A549 (cell line): ENCODE data around the gene BEST3. TPM values are rescaled to one million over a fixed set of nuclear protein-coding genes. Genes with fewer than 3 reads are reported as not detected.

Experiments
- ATAC-seq, 2 experiments: fragments of 200-7000 bp in 1 of 2; fragments of >200 bp in 1 of 2; cut with Nextera tagmentation in 1 of 2; cut with Tn5 transposase in 1 of 2; 3 replicates each; pipeline versions ENCODE4 v1.8.0 to v1.9.1; 2018 to 2020; ENCODE audit warnings: mild to moderate bottlenecking in 1 of 2, moderate library complexity in 1 of 2
- CTCF ChIA-PET: fragments of 300-600 bp; sonication (Branson Sonifier 250); formaldehyde crosslinking; extraction: SDS; loops from one replicate; lab custom pipeline; 2021; ENCODE audit warnings: antibody characterized with exemption, inconsistent platforms; lab: Yijun Ruan, JAX
- POLR2A ChIA-PET: fragments of 350-600 bp; formaldehyde crosslinking; extraction: SDS; loops from one replicate; lab custom pipeline; 2021; ENCODE audit warnings: antibody characterized with exemption, inconsistent platforms; lab: Yijun Ruan, JAX
- DNase-seq, 2 experiments: peaks; one replicate each; pipeline versions ENCODE4 v3.0.0 to v3.0.0-alpha.2; 2011 to 2016; ENCODE audit warnings: low read depth in 1 of 2, low spot score in 1 of 2
- FAIRE-seq: peaks from 2 replicates; lab custom pipeline; 2011; peaks lifted over from hg19 to GRCh38; lab: Jason Lieb, UNC
- H3K27ac ChIP-seq, 2 experiments: fragments of >200 bp; sonication (Bioruptor Twin); formaldehyde crosslinking; 3 replicates each; pipeline ENCODE4 v1.5.1; 2016 to 2017
- H3K4me1 ChIP-seq: fragments of >200 bp; sonication (Bioruptor Twin); formaldehyde crosslinking; 3 replicates; pipeline ENCODE4 v1.6.1; 2016
- H3K4me2 ChIP-seq: fragments of >200 bp; sonication (Bioruptor Twin); formaldehyde crosslinking; 3 replicates; pipeline ENCODE4 v1.6.1; 2016
- H3K4me3 ChIP-seq: fragments of >200 bp; sonication (Bioruptor Twin); formaldehyde crosslinking; 3 replicates; pipeline ENCODE4 v1.5.1; 2016
- H3K9me3 ChIP-seq: fragments of >200 bp; sonication (Bioruptor Twin); formaldehyde crosslinking; 3 replicates; pipeline ENCODE4 v1.6.1; 2016
- CEBPB ChIP-seq, 2 experiments: fragments of >200 bp in 1 of 2; sonication (Bioruptor Twin) in 1 of 2; formaldehyde crosslinking in 1 of 2; IDR thresholded peaks; 2 replicates each; pipeline ENCODE4 v1.6.1; 2012 to 2016
- CHD2 ChIP-seq: fragments of 150-350 bp; IDR thresholded peaks from 2 replicates; pipeline ENCODE4 v1.6.1; 2014; ENCODE audit warnings: low read length; ENCODE audit not compliant: partially characterized antibody
- E2F6 ChIP-seq: IDR thresholded peaks from 2 replicates; pipeline ENCODE4 v1.6.1; 2012; ENCODE audit warnings: low read depth, borderline replicate concordance
- EHF ChIP-seq: fragments of 250-450 bp; sonication (Bioruptor Pico); IDR thresholded peaks from 2 replicates; pipeline ENCODE4 v1.5.0; 2020; ENCODE audit warnings: mild to moderate bottlenecking
- EHMT2 ChIP-seq: fragments of 200-600 bp; sonication (generic); IDR thresholded peaks from 2 replicates; pipeline ENCODE4 v1.6.1; 2016; ENCODE audit warnings: antibody characterized with exemption, low read depth, mild to moderate bottlenecking, moderate library complexity
- ESRRA ChIP-seq: fragments of 150-350 bp; IDR thresholded peaks from 2 replicates; pipeline ENCODE4 v1.6.1; 2014; ENCODE audit warnings: mild to moderate bottlenecking, low read length, borderline replicate concordance
- HES2 ChIP-seq: fragments of >200 bp; sonication (Bioruptor Twin); formaldehyde crosslinking; IDR thresholded peaks from 2 replicates; pipeline ENCODE4 v1.6.1; 2016
- HOXB13 ChIP-seq: fragments of 250-450 bp; sonication (Bioruptor Pico); IDR thresholded peaks from 2 replicates; pipeline ENCODE4 v1.5.0; 2020; ENCODE audit warnings: low read depth, mild to moderate bottlenecking, moderate library complexity
- JUN ChIP-seq, 2 experiments: fragments of >200 bp; sonication (Bioruptor Twin); formaldehyde crosslinking; IDR thresholded peaks; 2 replicates in 1 of 2; 3 replicates in 1 of 2; pipeline ENCODE4 v1.6.1; 2016 to 2017
- KDM1A ChIP-seq: fragments of 200-600 bp; sonication (generic); IDR thresholded peaks from 2 replicates; pipeline ENCODE4 v1.6.1; 2016; ENCODE audit warnings: low read depth, mild to moderate bottlenecking
- KDM5A ChIP-seq: fragments of 200-600 bp; sonication (generic); IDR thresholded peaks from 2 replicates; pipeline ENCODE4 v1.6.1; 2016; ENCODE audit warnings: antibody characterized with exemption, mild to moderate bottlenecking
- MYC ChIP-seq: IDR thresholded peaks from 2 replicates; pipeline ENCODE4 v1.6.1; 2012; ENCODE audit warnings: mild to moderate bottlenecking, inconsistent platforms, low read length, improper control_type of control experiment, borderline replicate concordance
- PHF8 ChIP-seq: fragments of 200-600 bp; sonication (generic); IDR thresholded peaks from 2 replicates; pipeline ENCODE4 v1.6.1; 2016; ENCODE audit warnings: low read depth, mild to moderate bottlenecking, antibody characterized with exemption, moderate library complexity, borderline replicate concordance
- POLR2A ChIP-seq: IDR thresholded peaks from 2 replicates; pipeline ENCODE4 v1.6.1; 2012; ENCODE audit warnings: mild to moderate bottlenecking, low read length
- POLR2AphosphoS2 ChIP-seq: conservative IDR thresholded peaks from 2 replicates; pipeline ENCODE4 v1.6.1; 2012; ENCODE audit warnings: low read length, improper control_type of control experiment, inconsistent platforms
- RAD21 ChIP-seq, 2 experiments: fragments of >200 bp in 1 of 2; sonication (Bioruptor Twin) in 1 of 2; formaldehyde crosslinking in 1 of 2; IDR thresholded peaks in 1 of 2; conservative IDR thresholded peaks in 1 of 2; 2 replicates in 1 of 2; 3 replicates in 1 of 2; pipeline ENCODE4 v1.6.1; 2012 to 2018; ENCODE audit warnings: inconsistent platforms in 1 of 2
- RARB ChIP-seq: fragments of 250-450 bp; sonication (Bioruptor Pico); IDR thresholded peaks from 2 replicates; pipeline ENCODE4 v1.8.0; 2021; ENCODE audit warnings: mild to moderate bottlenecking, moderate library complexity
- REST ChIP-seq: fragments of 200-600 bp; sonication (generic); IDR thresholded peaks from 2 replicates; pipeline ENCODE4 v1.6.1; 2016; ENCODE audit warnings: antibody characterized with exemption, mild to moderate bottlenecking, moderate library complexity
- RFX5 ChIP-seq: fragments of 450-650 bp; IDR thresholded peaks from 2 replicates; pipeline ENCODE4 v1.7.1; 2014; ENCODE audit warnings: antibody characterized with exemption, mild to moderate bottlenecking, moderate library complexity
- SMC3 ChIP-seq: fragments of >200 bp; sonication (Bioruptor Twin); formaldehyde crosslinking; IDR thresholded peaks from 3 replicates; pipeline ENCODE4 v1.6.1; 2018; ENCODE audit warnings: inconsistent platforms
- TFCP2L1 ChIP-seq: fragments of 250-450 bp; sonication (Bioruptor Pico); IDR thresholded peaks from 2 replicates; pipeline ENCODE4 v1.5.0; 2021; ENCODE audit warnings: mild to moderate bottlenecking
- TP53 ChIP-seq: fragments of 250-450 bp; sonication (Bioruptor Pico); IDR thresholded peaks from 2 replicates; pipeline ENCODE4 v1.5.0; 2021; ENCODE audit warnings: mild to moderate bottlenecking, moderate library complexity
- USF2 ChIP-seq: fragments of 450-650 bp; IDR thresholded peaks from 2 replicates; pipeline ENCODE4 v1.6.1; 2014; ENCODE audit warnings: antibody characterized with exemption
- ZSCAN20 ChIP-seq: fragments of 250-450 bp; sonication (Bioruptor Pico); IDR thresholded peaks from 2 replicates; pipeline ENCODE4 v1.8.0; 2022; ENCODE audit warnings: mild to moderate bottlenecking, moderate library complexity
- WGBS: methylation state at CpG from one replicate; pipeline ENCODE4 v1.1.6; 2017; ENCODE audit errors: missing lambda C conversion rate; 5-methylcytosine and 5-hydroxymethylcytosine counted together
- polyA plus RNA-seq, 4 experiments: library from polyadenylated mRNA; depleted of rRNA in 3 of 4; stranded (reverse); fragments of >200 nt; fragmentation: RNase III in 1 of 4; extraction: RNeasy Plus Mini Kit Qiagen cat#74134 plus additional on column Dnase treatment in 1 of 4; gene quantifications; 2 replicates in 3 of 4; 3 replicates in 1 of 4; pipeline ENCODE4 v1.2.3, GENCODE V29; 2011 to 2017
- TF ChIP-seq, protein P1 (sequence below): IDR thresholded peaks from 2 replicates; pipeline ENCODE4 v1.6.1; 2012
- TF ChIP-seq, protein P2 (sequence below): IDR thresholded peaks from 2 replicates; pipeline ENCODE4 v1.6.1; 2012

Gene BEST3
- polyA plus RNA-seq, 2 of the 4 experiments (the other 2 are of a cell fraction) = 0.57 to 1.2 TPM

- CTCF ChIA-PET = no interaction called here
- Histone ChIP-seq H3K27ac (no peak overlapping the region), H3K4me1 (no peaks in the 10 kb centered on the region), H3K4me3 (no peak overlapping the region), H3K4me2 (no peak overlapping the region), H3K9me3 (no peaks in the 10 kb centered on the region)
- no peak for FAIRE-seq
- TF ChIP-seq RAD21 (conservative IDR thresholded peaks at IDR 0.05 in 1 of 2, IDR thresholded peaks at IDR 0.05 in 1 of 2) = no peak
- DNase-seq = no peak
- 88% methylated on average over 4 of the region's 4 CpGs for WGBS
- ATAC-seq = no peak
- POLR2A ChIA-PET = no interaction called here
These were observed 27.8 kb upstream of the BEST3 start for GRCh38 chr12:69726922-69727321.

- H3K4me2 ChIP-seq = no peak overlapping the region
- no peak overlapping the region for H3K4me3 ChIP-seq
- no peak overlapping the region for H3K27ac ChIP-seq
- H3K4me1 ChIP-seq = no peaks in the 10 kb centered on the region
- DNase-seq (no peak), ATAC-seq (no peak), FAIRE-seq (no peak)
- 68% methylated on average over 3 of the region's 3 CpGs for WGBS
- ChIA-PET CTCF (interaction anchor here (0.7 to 1.0 kb wide), 3 partner anchors 13 to 18 kb away, joined by 3 read pairs; partner anchors contain the start of gene RAB3IP), POLR2A (interaction anchor here (0.6 kb wide), 1 partner anchor 15 kb away, joined by 3 read pairs; no protein-coding TSS in a partner anchor)
- H3K9me3 ChIP-seq = no peaks in the 10 kb centered on the region
- TF ChIP-seq RAD21 (conservative IDR thresholded peaks at IDR 0.05 in 1 of 2, IDR thresholded peaks at IDR 0.05 in 1 of 2) (no peak), RFX5 (no peak), POLR2A (no peak), CHD2 (no peak), POLR2AphosphoS2 (no peak), ZSCAN20 (CRISPR knock-in tag) (no peak), EHF (CRISPR knock-in tag) (no peak), EHMT2 (no peak), E2F6 (no peak), REST (no peak), TP53 (CRISPR knock-in tag) (no peak), TFCP2L1 (CRISPR knock-in tag) (no peak), ESRRA (no peak), HOXB13 (CRISPR knock-in tag) (no peak)
- TF ChIP-seq, protein P1, sequence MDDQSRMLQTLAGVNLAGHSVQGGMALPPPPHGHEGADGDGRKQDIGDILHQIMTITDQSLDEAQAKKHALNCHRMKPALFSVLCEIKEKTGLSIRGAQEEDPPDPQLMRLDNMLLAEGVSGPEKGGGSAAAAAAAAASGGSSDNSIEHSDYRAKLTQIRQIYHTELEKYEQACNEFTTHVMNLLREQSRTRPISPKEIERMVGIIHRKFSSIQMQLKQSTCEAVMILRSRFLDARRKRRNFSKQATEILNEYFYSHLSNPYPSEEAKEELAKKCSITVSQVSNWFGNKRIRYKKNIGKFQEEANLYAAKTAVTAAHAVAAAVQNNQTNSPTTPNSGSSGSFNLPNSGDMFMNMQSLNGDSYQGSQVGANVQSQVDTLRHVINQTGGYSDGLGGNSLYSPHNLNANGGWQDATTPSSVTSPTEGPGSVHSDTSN = no peak
These were observed 21.6 kb upstream of the BEST3 start for GRCh38 chr12:69720750-69721149.

DNA sequence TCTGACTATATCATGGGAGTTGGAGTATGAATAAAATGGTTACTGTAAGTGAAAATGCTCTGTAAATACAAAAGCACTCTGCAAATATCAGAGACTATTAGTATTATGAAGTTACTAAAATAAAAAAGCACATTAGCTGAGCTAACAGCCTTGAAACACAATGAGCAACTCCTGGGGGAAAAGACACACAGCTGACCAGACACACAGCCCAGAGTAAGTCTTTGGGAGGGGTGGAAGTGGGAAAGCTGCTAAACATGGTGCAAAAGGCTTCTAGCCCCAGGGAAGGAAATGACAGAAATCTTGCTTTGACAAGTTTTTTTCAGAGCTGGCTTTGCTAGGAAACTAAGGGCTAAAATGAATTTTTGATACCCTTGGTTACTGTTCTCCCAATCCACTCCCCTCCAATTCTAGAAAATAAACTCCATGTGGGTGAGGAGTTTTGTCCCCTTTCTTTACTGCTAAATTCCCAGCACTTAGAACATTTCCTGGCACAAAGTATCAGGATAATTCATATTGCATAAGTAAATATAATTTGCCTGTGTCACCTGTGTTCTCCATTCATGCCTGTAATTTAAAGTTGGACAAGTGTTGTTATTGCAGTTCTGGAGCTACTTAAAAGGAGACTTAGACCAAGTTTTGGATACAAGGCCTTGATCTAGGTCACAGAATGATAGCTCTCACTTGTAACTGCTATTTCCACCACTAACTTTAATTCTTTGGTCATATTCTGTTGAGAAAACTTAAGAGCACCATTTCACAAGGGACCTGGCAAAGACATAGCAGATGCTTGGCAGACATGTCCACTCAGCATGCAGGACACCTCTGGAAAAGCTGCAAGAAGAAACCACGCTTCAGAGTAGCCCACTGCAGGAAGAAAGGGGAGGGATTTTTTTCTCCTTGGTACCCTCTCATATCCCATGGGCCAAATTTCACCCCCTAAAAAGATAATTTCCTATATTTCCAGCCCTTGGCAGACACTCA lies 20.5 kb upstream of the BEST3 start:
- no peaks in the 10 kb centered on the region for H3K9me3 ChIP-seq
- no peak overlapping the region for H3K4me3 ChIP-seq
- FAIRE-seq = peak; percentile 51
- ChIA-PET POLR2A (interaction anchor here (0.6 kb wide), 1 partner anchor 14 kb away, joined by 3 read pairs; no protein-coding TSS in a partner anchor), CTCF (interaction anchor here (0.7 to 1.0 kb wide), 3 partner anchors 12 to 64 kb away, joined by 3 read pairs; no protein-coding TSS in a partner anchor)
- no peak overlapping the region for H3K27ac ChIP-seq
- no peaks in the 10 kb centered on the region for H3K4me1 ChIP-seq
- no peak overlapping the region for H3K4me2 ChIP-seq
- no peak for ATAC-seq
- 71% methylated on average over 1 of the region's 1 CpG for WGBS
- no peak for DNase-seq
- TF ChIP-seq MYC (no peak), RARB (CRISPR knock-in tag) (no peak), KDM1A (no peak), CEBPB (IDR thresholded peaks at IDR 0.05) (no peak), USF2 (no peak), HOXB13 (CRISPR knock-in tag) (no peak), KDM5A (no peak), HES2 (no peak), POLR2AphosphoS2 (no peak), PHF8 (no peak), RFX5 (no peak), RAD21 (conservative IDR thresholded peaks at IDR 0.05 in 1 of 2, IDR thresholded peaks at IDR 0.05 in 1 of 2) (no peak), SMC3 (no peak), JUN (IDR thresholded peaks at IDR 0.05) (no peak)
- TF ChIP-seq, protein P2, sequence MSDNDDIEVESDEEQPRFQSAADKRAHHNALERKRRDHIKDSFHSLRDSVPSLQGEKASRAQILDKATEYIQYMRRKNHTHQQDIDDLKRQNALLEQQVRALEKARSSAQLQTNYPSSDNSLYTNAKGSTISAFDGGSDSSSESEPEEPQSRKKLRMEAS = no peak
